ENCODE results near the gene PROSER3. TPM values are rescaled to one million over a fixed set of nuclear protein-coding genes. Genes with fewer than 3 reads are reported as not detected.

The PROSER3 gene
- total RNA-seq, 1 donor from 2014 or later = 13.8 TPM

DNA sequence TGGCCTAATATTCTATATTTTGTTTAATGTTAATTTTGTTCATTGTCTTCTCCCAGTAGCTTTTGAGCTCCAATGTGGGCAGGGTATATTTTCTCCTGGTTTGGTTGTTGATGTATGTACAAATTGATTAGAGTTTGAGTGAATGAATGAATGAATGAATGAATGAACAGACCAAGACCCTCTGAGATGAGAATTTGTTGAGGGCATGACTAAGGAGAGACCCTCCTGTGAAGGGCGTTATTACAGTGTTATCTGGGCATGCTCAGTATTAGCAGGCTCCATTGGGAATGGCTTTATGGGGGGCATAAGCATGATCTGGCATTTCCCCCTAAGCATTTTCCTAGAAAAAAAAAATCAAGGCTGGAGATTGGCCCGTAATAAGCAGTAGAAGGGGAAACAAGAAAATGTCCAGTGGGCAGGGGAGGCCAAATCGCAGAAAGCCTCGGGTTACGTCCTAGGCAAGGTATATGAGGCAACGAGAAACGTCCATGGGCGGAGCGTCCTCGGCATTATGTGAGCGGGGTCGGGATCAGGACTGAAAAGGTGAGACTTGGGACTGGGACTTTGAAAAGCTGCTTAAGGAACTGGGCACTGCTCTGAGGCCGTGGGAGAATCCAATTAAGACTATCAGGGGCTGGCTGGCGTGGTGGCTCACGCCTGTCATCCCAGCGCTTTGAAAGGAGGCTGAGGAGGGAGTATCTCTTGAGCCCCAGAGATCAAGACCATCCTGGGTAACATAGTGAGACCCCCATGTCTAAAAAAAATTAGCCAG lies 16.5 kb downstream of the PROSER3 start:
- no peak for DNase-seq (ENCODE audit: extremely low spot score in 2 of 2)
- Histone ChIP-seq H3K27ac (no peak overlapping the region), H3K9me3 (no peaks in the 10 kb centered on the region), H3K4me1 (peaks cover 20% of the 10 kb centered on the region), H3K36me3 (peaks cover 0 to 4% of the 10 kb centered on the region in 2 donors), H3K27me3 (no peaks in the 10 kb centered on the region), H3K4me3 (peak overlapping the region; percentile 57 to 87)
- intact Hi-C loops (cut with DNase I) = loop anchor here (10.0 kb wide), 1 partner anchor 160 kb away; the partner anchor contains the start of gene LRFN3
- TF ChIP-seq, protein P1, sequence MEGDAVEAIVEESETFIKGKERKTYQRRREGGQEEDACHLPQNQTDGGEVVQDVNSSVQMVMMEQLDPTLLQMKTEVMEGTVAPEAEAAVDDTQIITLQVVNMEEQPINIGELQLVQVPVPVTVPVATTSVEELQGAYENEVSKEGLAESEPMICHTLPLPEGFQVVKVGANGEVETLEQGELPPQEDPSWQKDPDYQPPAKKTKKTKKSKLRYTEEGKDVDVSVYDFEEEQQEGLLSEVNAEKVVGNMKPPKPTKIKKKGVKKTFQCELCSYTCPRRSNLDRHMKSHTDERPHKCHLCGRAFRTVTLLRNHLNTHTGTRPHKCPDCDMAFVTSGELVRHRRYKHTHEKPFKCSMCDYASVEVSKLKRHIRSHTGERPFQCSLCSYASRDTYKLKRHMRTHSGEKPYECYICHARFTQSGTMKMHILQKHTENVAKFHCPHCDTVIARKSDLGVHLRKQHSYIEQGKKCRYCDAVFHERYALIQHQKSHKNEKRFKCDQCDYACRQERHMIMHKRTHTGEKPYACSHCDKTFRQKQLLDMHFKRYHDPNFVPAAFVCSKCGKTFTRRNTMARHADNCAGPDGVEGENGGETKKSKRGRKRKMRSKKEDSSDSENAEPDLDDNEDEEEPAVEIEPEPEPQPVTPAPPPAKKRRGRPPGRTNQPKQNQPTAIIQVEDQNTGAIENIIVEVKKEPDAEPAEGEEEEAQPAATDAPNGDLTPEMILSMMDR (IDR thresholded peaks at IDR 0.05) = no peak
- TF ChIP-seq POLR2AphosphoS5 (IDR thresholded peaks at IDR 0.05; ENCODE audit: insufficient read depth in 1 of 2, low read depth in 1 of 2) (no peak), POLR2A (IDR thresholded peaks at IDR 0.05) (no peak)

DNA sequence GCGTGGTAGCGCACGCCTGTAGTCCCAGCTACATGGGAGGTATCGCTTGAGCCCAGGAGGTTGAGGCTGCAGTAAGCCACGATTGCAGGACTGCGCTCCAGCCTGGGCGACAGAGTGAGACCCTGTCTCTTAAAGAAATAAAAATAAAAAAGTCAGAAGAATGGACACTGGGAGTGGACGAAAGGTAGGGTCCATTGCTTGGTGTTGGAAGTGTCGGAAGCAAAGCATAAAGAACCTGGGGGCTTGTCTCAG lies 17.0 kb downstream of the PROSER3 start:
- peaks cover 0 to 4% of the 10 kb centered on the region in 2 donors for H3K36me3 ChIP-seq
- H3K4me3 ChIP-seq = peak overlapping the region; percentile 57 to 87
- peaks cover 20% of the 10 kb centered on the region for H3K4me1 ChIP-seq
- no peak overlapping the region for H3K27ac ChIP-seq
- intact Hi-C loops (cut with DNase I) = loop anchor here (10.0 kb wide), 1 partner anchor 160 kb away; the partner anchor contains the start of gene LRFN3
- TF ChIP-seq POLR2A (IDR thresholded peaks at IDR 0.05) = no peak
- no peak for DNase-seq (ENCODE audit: extremely low spot score in 2 of 2)
- H3K27me3 ChIP-seq = no peaks in the 10 kb centered on the region
- H3K9me3 ChIP-seq = no peaks in the 10 kb centered on the region

DNA sequence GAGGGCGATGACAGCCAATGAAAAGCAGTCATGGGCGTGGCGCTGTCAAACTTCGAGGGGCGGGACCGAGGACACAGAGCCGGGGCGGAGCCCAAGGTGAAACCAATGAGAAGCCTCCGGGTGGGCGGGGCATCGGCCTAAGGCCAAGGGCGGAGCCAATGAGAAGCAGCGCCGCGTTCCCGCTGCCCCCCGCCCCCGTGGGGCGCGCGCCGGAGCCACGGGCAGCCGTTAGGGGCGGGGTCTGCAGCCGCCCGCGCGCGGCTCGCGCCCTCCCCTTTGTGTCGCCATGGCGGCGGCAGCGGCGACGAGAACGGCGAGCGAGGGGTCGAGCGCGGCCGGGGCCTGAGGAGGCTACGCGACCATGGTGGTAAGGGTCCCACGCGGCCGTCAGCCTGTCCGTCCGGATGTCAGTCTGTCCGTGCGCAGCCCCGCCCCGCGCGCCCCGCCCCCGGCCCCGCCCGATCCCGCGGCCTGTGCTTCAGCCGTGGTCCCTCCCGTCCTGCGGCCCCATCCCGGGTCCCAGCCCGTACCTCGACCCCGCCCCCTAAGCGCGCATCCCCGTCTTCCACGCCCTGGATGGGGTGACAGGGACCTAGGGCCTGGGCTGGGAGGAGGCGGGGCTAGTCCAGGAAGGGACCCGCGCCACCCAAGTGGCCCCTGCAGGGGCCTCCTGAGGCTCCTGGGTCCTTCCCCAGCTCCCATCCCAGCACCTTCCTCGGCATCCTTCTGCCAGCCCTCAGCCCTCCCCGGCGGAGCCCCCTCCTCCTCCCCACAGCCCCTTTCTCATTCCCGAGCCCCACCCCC lies 17.5 kb downstream of the PROSER3 start, which contains the start of gene ARHGAP33:
ARHGAP33 (plus strand) TSS at position 267 of the 804 bp plus-strand sequence; CDS start at position 362, 95 bp downstream.
- peak in 1 of 2 donors; percentile 93 for DNase-seq (ENCODE audit: extremely low spot score in 2 of 2)
- Histone ChIP-seq H3K27ac (peak within 1 kb of the TSS; percentile 46), H3K4me3 (peak within 1 kb of the TSS; percentile 57 to 87), H3K36me3 (peaks cover 0 to 9% of the 10 kb centered on the region in 2 donors), H3K9me3 (no peaks in the 10 kb centered on the region), H3K4me1 (peaks cover 20% of the 10 kb centered on the region), H3K27me3 (no peaks in the 10 kb centered on the region)
- intact Hi-C loops (cut with DNase I) = loop anchor here (10.0 kb wide), 1 partner anchor 159 kb away; the partner anchor contains the start of gene LRFN3
- TF ChIP-seq POLR2AphosphoS5 (IDR thresholded peaks at IDR 0.05; ENCODE audit: insufficient read depth in 1 of 2, low read depth in 1 of 2) = peak in 1 of 2 donors; percentile 38
- TF ChIP-seq POLR2A (IDR thresholded peaks at IDR 0.05) = no peak

DNA sequence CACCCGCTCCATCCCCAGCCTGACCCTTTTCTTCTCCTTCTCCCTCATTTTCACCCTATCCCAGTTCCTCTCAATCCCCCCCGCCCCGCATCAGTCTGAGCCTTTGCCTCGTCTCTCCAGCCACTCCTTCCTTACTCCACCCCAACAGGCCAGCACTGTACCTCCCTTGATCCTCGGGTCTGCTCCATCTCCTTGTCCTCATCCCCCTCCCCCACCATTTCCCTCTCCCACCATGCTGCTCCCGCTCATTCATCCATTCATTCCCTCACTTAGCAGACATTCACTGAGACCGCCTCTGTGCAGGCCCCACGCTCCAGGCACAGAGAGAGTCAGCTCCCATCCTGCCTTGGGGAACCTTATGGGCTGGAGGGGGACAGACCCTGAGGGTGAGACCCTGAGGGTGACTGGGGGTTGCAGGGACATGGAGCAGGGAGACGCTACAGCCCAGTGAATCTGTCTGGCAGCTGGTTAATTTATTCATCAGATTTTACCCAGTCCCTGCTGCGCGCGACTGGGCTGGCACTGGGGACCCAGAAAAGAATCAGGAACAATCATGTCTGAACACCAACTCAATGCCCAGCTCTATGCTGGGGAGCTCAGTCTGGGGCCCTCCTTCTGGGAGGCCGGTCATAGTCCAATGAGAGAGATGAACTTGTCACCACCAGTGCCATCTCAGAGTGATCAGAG lies 18.3 kb downstream of the PROSER3 start:
- no peak for DNase-seq (ENCODE audit: extremely low spot score in 2 of 2)
- no peak for TF ChIP-seq POLR2AphosphoS5 (IDR thresholded peaks at IDR 0.05; ENCODE audit: insufficient read depth in 1 of 2, low read depth in 1 of 2)
- TF ChIP-seq, protein P1 (IDR thresholded peaks at IDR 0.05) = no peak
- TF ChIP-seq POLR2A (IDR thresholded peaks at IDR 0.05) = no peak
- Histone ChIP-seq H3K4me3 (peak overlapping the region; percentile 57 to 87), H3K27me3 (no peaks in the 10 kb centered on the region), H3K9me3 (no peaks in the 10 kb centered on the region), H3K27ac (peak overlapping the region; percentile 46), H3K4me1 (peaks cover 20% of the 10 kb centered on the region), H3K36me3 (peaks cover 0 to 17% of the 10 kb centered on the region in 2 donors)
- intact Hi-C loops (cut with DNase I) = loop anchor here (10.0 kb wide), 1 partner anchor 159 kb away; the partner anchor contains the start of gene LRFN3

DNA sequence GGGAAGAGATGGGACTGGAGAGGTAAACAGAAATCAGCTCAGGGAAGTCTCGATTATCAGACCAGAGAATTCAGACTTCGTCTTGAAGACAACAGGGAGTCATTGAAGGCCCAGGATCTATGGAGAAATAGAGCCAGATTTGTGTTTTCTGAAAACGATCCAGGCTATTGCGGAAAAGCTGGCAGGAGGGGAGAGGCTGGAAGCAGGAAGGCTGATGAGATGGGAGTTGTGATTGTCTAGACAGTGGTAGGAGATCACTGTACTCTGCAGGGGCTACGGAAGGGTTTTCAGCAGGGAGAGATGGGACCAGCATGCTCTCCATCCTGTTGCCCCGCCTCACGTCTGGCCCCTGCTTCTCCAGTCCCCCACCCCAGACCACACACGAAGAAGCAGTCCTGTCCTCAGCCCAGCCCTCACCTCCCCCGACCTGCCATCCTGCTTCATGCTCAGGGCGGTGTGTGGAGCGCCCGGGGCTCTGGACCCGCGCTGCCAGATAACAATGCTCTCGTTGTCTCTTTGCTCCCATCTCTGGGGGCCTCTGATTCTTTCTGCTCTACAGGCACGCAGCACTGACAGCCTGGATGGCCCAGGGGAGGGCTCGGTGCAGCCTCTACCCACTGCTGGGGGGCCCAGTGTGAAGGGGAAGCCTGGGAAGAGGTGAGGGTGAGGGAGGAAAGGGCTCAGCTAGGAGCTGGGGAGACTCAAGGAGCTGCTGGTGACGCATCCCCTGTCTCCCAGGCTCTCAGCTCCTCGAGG lies 19.3 kb downstream of the PROSER3 start:
- DNase-seq (ENCODE audit: extremely low spot score in 2 of 2) = no peak
- H3K4me1 ChIP-seq = peaks cover 20% of the 10 kb centered on the region
- intact Hi-C loops (cut with DNase I) = loop anchor here (10.0 kb wide), 1 partner anchor 158 kb away; the partner anchor contains the start of gene LRFN3
- H3K27ac ChIP-seq = no peak overlapping the region
- no peak overlapping the region for H3K4me3 ChIP-seq
- no peaks in the 10 kb centered on the region for H3K27me3 ChIP-seq
- TF ChIP-seq, protein P1 (IDR thresholded peaks at IDR 0.05) = no peak
- no peak for TF ChIP-seq POLR2AphosphoS5 (IDR thresholded peaks at IDR 0.05; ENCODE audit: insufficient read depth in 1 of 2, low read depth in 1 of 2)
- no peak for TF ChIP-seq POLR2A (IDR thresholded peaks at IDR 0.05)
- H3K36me3 ChIP-seq = peaks cover 0 to 22% of the 10 kb centered on the region in 2 donors
- no peaks in the 10 kb centered on the region for H3K9me3 ChIP-seq
